ENCODE results near the gene UBA7.
"Not testable (repeated sequence)": the region's sequence is repeated elsewhere in the genome, so short reads cannot be mapped to it uniquely, and the experiment has no call there.

The UBA7 gene

GRCh38 chr3:49826016-49826415, 12.3 kb upstream of the UBA7 start:
- H3K9me3 ChIP-seq (ENCODE audit: insufficient read depth, low read length), result no peaks in the 10 kb centered on the region
- no peak overlapping the region for H3K4me3 ChIP-seq (ENCODE audit: insufficient read length, low read depth)
- no peak for TF ChIP-seq YY1 (IDR thresholded peaks at IDR 0.05; ENCODE audit: insufficient read depth, insufficient read length)
- no peak for TF ChIP-seq SUZ12 (IDR thresholded peaks at IDR 0.05; ENCODE audit: extremely low read depth, insufficient read depth, insufficient read length)
- no peak for TF ChIP-seq ZNF274 (IDR thresholded peaks at IDR 0.05; ENCODE audit: low read depth, low read length)
- no peaks in the 10 kb centered on the region for H3K4me1 ChIP-seq (ENCODE audit: insufficient read depth, insufficient read length)
- DNase-seq (ENCODE audit: low read depth, low spot score), result no peak
- H3K36me3 ChIP-seq (ENCODE audit: insufficient read depth, insufficient read length, low read length), result peaks cover 34% of the 10 kb centered on the region
- no peaks in the 10 kb centered on the region for H3K27me3 ChIP-seq (ENCODE audit: insufficient read depth, insufficient read length)
- H3K9ac ChIP-seq (ENCODE audit: insufficient read length, low read depth), result no peak overlapping the region

- H3K27me3 ChIP-seq (ENCODE audit: insufficient read depth, insufficient read length); DNase-seq (ENCODE audit: low read depth, low spot score); H3K36me3 ChIP-seq (ENCODE audit: insufficient read depth, insufficient read length, low read length); H3K9me3 ChIP-seq (ENCODE audit: insufficient read depth, low read length); H3K4me1 ChIP-seq (ENCODE audit: insufficient read depth, insufficient read length); H3K4me3 ChIP-seq (ENCODE audit: insufficient read length, low read depth); H3K9ac ChIP-seq (ENCODE audit: insufficient read length, low read depth): not testable (repeated sequence)
Observed at GRCh38 chr3:49823131-49823530, 9.4 kb upstream of the UBA7 start.

- H3K4me3 ChIP-seq (ENCODE audit: insufficient read length, low read depth), result no peak overlapping the region
- no peaks in the 10 kb centered on the region for H3K27me3 ChIP-seq (ENCODE audit: insufficient read depth, insufficient read length)
- no peaks in the 10 kb centered on the region for H3K36me3 ChIP-seq (ENCODE audit: insufficient read depth, insufficient read length, low read length)
- no peak for DNase-seq (ENCODE audit: low read depth, low spot score)
- no peak for TF ChIP-seq ZNF274 (IDR thresholded peaks at IDR 0.05; ENCODE audit: low read depth, low read length)
- no peak for TF ChIP-seq YY1 (IDR thresholded peaks at IDR 0.05; ENCODE audit: insufficient read depth, insufficient read length)
- no peak for TF ChIP-seq SUZ12 (IDR thresholded peaks at IDR 0.05; ENCODE audit: extremely low read depth, insufficient read depth, insufficient read length)
- H3K4me1 ChIP-seq (ENCODE audit: insufficient read depth, insufficient read length), result no peaks in the 10 kb centered on the region
- no peak overlapping the region for H3K9ac ChIP-seq (ENCODE audit: insufficient read length, low read depth)
- no peaks in the 10 kb centered on the region for H3K9me3 ChIP-seq (ENCODE audit: insufficient read depth, low read length)
Observed at GRCh38 chr3:49812916-49813496, 747 bp downstream of the UBA7 start.

GRCh38 chr3:49807431-49808114, 6.2 kb downstream of the UBA7 start:
- Histone ChIP-seq H3K27me3 (ENCODE audit: insufficient read depth, insufficient read length) (peaks cover 25% of the 10 kb centered on the region), H3K9ac (ENCODE audit: insufficient read length, low read depth) (no peak overlapping the region), H3K36me3 (ENCODE audit: insufficient read depth, insufficient read length, low read length) (no peaks in the 10 kb centered on the region), H3K9me3 (ENCODE audit: insufficient read depth, low read length) (no peaks in the 10 kb centered on the region), H3K4me1 (ENCODE audit: insufficient read depth, insufficient read length) (peaks cover 26% of the 10 kb centered on the region), H3K4me3 (ENCODE audit: insufficient read length, low read depth) (no peak overlapping the region)
- no peak for DNase-seq (ENCODE audit: low read depth, low spot score)
- no peak for TF ChIP-seq SUZ12 (IDR thresholded peaks at IDR 0.05; ENCODE audit: extremely low read depth, insufficient read depth, insufficient read length)

- Histone ChIP-seq H3K9me3 (ENCODE audit: insufficient read depth, low read length) (no peaks in the 10 kb centered on the region), H3K9ac (ENCODE audit: insufficient read length, low read depth) (no peak overlapping the region), H3K4me1 (ENCODE audit: insufficient read depth, insufficient read length) (peaks cover 26% of the 10 kb centered on the region), H3K27me3 (ENCODE audit: insufficient read depth, insufficient read length) (peaks cover 26% of the 10 kb centered on the region), H3K4me3 (ENCODE audit: insufficient read length, low read depth) (no peak overlapping the region), H3K36me3 (ENCODE audit: insufficient read depth, insufficient read length, low read length) (no peaks in the 10 kb centered on the region)
- DNase-seq (ENCODE audit: low read depth, low spot score), result no peak
- TF ChIP-seq YY1 (IDR thresholded peaks at IDR 0.05; ENCODE audit: insufficient read depth, insufficient read length), result no peak
- TF ChIP-seq ZNF274 (IDR thresholded peaks at IDR 0.05; ENCODE audit: low read depth, low read length), result no peak
- no peak for TF ChIP-seq SUZ12 (IDR thresholded peaks at IDR 0.05; ENCODE audit: extremely low read depth, insufficient read depth, insufficient read length)
Observed at GRCh38 chr3:49806850-49807249, 6.9 kb downstream of the UBA7 start.

DNA sequence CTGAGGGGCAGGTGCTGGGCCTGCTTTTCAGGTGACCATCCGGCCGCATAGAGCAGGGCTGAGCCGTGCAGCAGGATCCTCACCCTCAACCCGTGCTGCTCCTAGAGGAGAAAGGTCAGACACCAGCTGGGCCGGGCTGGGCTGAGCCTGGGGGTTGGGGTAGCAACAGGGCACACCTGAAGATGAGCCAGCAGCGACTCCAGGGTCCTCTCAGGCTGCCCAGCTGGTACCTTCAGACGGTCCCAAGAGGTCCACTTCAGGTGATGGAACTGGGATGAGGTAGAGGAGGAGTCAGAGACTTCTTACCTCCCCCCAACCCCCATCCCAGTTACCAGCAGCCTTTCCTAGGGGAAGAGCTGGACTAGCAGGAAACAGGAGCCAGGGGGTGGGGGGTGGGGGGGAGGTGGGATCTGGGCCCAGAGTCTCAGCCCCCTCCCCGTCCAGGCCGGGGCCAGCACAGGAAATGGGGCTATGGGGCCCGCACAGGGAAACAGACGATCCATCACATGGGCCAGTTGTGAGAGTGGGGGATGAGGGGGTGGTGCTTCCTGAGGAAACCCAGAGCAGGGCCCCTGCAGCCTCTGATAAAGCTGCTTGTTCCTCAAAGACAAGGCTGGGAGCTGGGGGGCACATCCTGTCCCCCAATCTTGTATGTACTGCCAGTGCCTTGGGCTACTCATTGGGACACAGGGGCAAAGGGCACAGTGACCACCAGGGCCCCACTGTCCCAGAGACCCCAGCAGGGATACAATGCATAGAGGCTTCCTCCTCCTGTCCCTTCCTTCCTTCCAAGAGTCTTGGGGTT, 7.7 kb downstream of the UBA7 start:
- Histone ChIP-seq H3K9ac (ENCODE audit: insufficient read length, low read depth) (no peak overlapping the region), H3K4me1 (ENCODE audit: insufficient read depth, insufficient read length) (peaks cover 26% of the 10 kb centered on the region), H3K4me3 (ENCODE audit: insufficient read length, low read depth) (no peak overlapping the region), H3K27me3 (ENCODE audit: insufficient read depth, insufficient read length) (peaks cover 34% of the 10 kb centered on the region), H3K9me3 (ENCODE audit: insufficient read depth, low read length) (no peaks in the 10 kb centered on the region), H3K36me3 (ENCODE audit: insufficient read depth, insufficient read length, low read length) (no peaks in the 10 kb centered on the region)
- TF ChIP-seq YY1 (IDR thresholded peaks at IDR 0.05; ENCODE audit: insufficient read depth, insufficient read length) (no peak), ZNF274 (IDR thresholded peaks at IDR 0.05; ENCODE audit: low read depth, low read length) (no peak), SUZ12 (IDR thresholded peaks at IDR 0.05; ENCODE audit: extremely low read depth, insufficient read depth, insufficient read length) (no peak)
- no peak for DNase-seq (ENCODE audit: low read depth, low spot score)

GRCh38 chr3:49805367-49805782, 8.4 kb downstream of the UBA7 start:
- peaks cover 26% of the 10 kb centered on the region for H3K4me1 ChIP-seq (ENCODE audit: insufficient read depth, insufficient read length)
- no peak for DNase-seq (ENCODE audit: low read depth, low spot score)
- H3K27me3 ChIP-seq (ENCODE audit: insufficient read depth, insufficient read length), result peaks cover 41% of the 10 kb centered on the region
- no peaks in the 10 kb centered on the region for H3K9me3 ChIP-seq (ENCODE audit: insufficient read depth, low read length)
- no peak overlapping the region for H3K4me3 ChIP-seq (ENCODE audit: insufficient read length, low read depth)
- TF ChIP-seq ZNF274 (IDR thresholded peaks at IDR 0.05; ENCODE audit: low read depth, low read length) (no peak), YY1 (IDR thresholded peaks at IDR 0.05; ENCODE audit: insufficient read depth, insufficient read length) (no peak), SUZ12 (IDR thresholded peaks at IDR 0.05; ENCODE audit: extremely low read depth, insufficient read depth, insufficient read length) (no peak)
- H3K36me3 ChIP-seq (ENCODE audit: insufficient read depth, insufficient read length, low read length), result no peaks in the 10 kb centered on the region
- peak overlapping the region; percentile 6 for H3K9ac ChIP-seq (ENCODE audit: insufficient read length, low read depth)
